ENCODE measurements around the gene TNRC6B.

- TF ChIP-seq CTCF (conservative IDR thresholded peaks at IDR 0.05 in 1 of 2, IDR thresholded peaks at IDR 0.05 in 1 of 2; ENCODE audit: low read depth in 1 of 2, low read length in 2 of 2) (no peak), EZH2 (IDR thresholded peaks at IDR 0.05; ENCODE audit: low read length, missing control alignments) (no peak)
Observed at GRCh38 chr22:40224702-40225101, 47.0 kb downstream of the TNRC6B start.

All from fibroblast of lung (primary cell).